Keratinocyte (primary cell): ENCODE data around the gene SEC14L3. TPM values are rescaled to one million over a fixed set of nuclear protein-coding genes. Genes with fewer than 3 reads are reported as not detected.

Experiments
- DNase-seq: peaks from one replicate; pipeline ENCODE4 v3.0.0-alpha.2; 2011; ENCODE audit warnings: low read depth, missing footprints, low spot score
- FAIRE-seq: peaks from 2 replicates; lab custom pipeline; 2011; peaks lifted over from hg19 to GRCh38; lab: Jason Lieb, UNC
- H2AFZ ChIP-seq: 2 replicates; pipeline ENCODE4 v1.6.0; 2012; ENCODE audit warnings: low read length, control low read depth, inconsistent platforms; ENCODE audit not compliant: control insufficient read depth
- H3K27ac ChIP-seq: 2 replicates; pipeline ENCODE4 v1.5.1; 2011; ENCODE audit warnings: low read length; ENCODE audit not compliant: control insufficient read depth, insufficient read depth
- H3K27me3 ChIP-seq: 3 replicates; pipeline ENCODE4 v1.6.0; 2011; ENCODE audit warnings: low read length; ENCODE audit not compliant: control insufficient read depth, insufficient read depth; ENCODE audit errors: extremely low read depth
- H3K36me3 ChIP-seq, 2 experiments: 2 replicates in 1 of 2; 3 replicates in 1 of 2; pipeline ENCODE4 v1.5.1; 2011; ENCODE audit warnings: low read length in 2 of 2, mild to moderate bottlenecking in 1 of 2; ENCODE audit not compliant: control insufficient read depth in 2 of 2, insufficient read depth in 2 of 2; ENCODE audit errors: extremely low read depth in 1 of 2
- H3K4me1 ChIP-seq: 3 replicates; pipeline ENCODE4 v1.5.1; 2011; ENCODE audit warnings: low read length; ENCODE audit not compliant: control insufficient read depth, insufficient read depth; ENCODE audit errors: extremely low read depth
- H3K4me2 ChIP-seq: 3 replicates; pipeline ENCODE4 v1.6.0; 2011; ENCODE audit warnings: low read depth, low read length; ENCODE audit not compliant: control insufficient read depth, insufficient read depth; ENCODE audit errors: extremely low read depth
- H3K4me3 ChIP-seq, 3 experiments: fragments of 200-600 bp in 1 of 3; sonication (generic) in 1 of 3; 2 replicates in 2 of 3; 3 replicates in 1 of 3; pipeline ENCODE4 v1.5.1; 2011 to 2016; ENCODE audit warnings: low read length in 3 of 3, mild to moderate bottlenecking in 3 of 3, control low read depth in 2 of 3, inconsistent platforms in 1 of 3, low read depth in 1 of 3, mixed read lengths in 1 of 3, mixed run types in 1 of 3, moderate library complexity in 1 of 3; ENCODE audit not compliant: control insufficient read depth in 2 of 3, insufficient read depth in 2 of 3; ENCODE audit errors: extremely low read depth in 1 of 3
- H3K79me2 ChIP-seq: 2 replicates; pipeline ENCODE4 v1.6.0; 2012; ENCODE audit warnings: low read length; ENCODE audit not compliant: control insufficient read depth, insufficient read depth
- H3K9ac ChIP-seq: 3 replicates; pipeline ENCODE4 v1.6.0; 2011; ENCODE audit warnings: low read length; ENCODE audit not compliant: control insufficient read depth, insufficient read depth; ENCODE audit errors: extremely low read depth
- H3K9me1 ChIP-seq: 3 replicates; pipeline ENCODE4 v1.6.0; 2011; ENCODE audit warnings: low read length; ENCODE audit not compliant: control insufficient read depth, insufficient read depth; ENCODE audit errors: extremely low read depth
- H3K9me3 ChIP-seq: 2 replicates; pipeline ENCODE4 v1.5.1; 2012; ENCODE audit warnings: low read depth, low read length; ENCODE audit not compliant: control insufficient read depth
- H4K20me1 ChIP-seq: 3 replicates; pipeline ENCODE4 v1.6.0; 2011; ENCODE audit warnings: low read length; ENCODE audit not compliant: control insufficient read depth, insufficient read depth; ENCODE audit errors: extremely low read depth
- CTCF ChIP-seq, 3 experiments: IDR thresholded peaks in 1 of 3; conservative IDR thresholded peaks in 1 of 3; optimal IDR thresholded peaks in 1 of 3; 2 replicates in 2 of 3; 3 replicates in 1 of 3; pipeline versions ENCODE3 to v1.5.1; 2011; ENCODE audit warnings: low read length in 3 of 3, mild to moderate bottlenecking in 3 of 3, moderate library complexity in 2 of 3, control low read depth in 1 of 3, inconsistent platforms in 1 of 3; ENCODE audit not compliant: insufficient read depth in 2 of 3; ENCODE audit errors: extremely low read depth in 1 of 3
- EZH2 ChIP-seq: IDR thresholded peaks from one replicate; pipeline ENCODE4 v1.6.1; 2012; ENCODE audit warnings: inconsistent platforms, mild to moderate bottlenecking, low read length, moderate library complexity
- dilution Hi-C: fragments of 300-500 bp; cut with MboI; formaldehyde crosslinking; loops from one replicate; pipeline ENCODE4 v1.7.0; 2020; ENCODE audit warnings: low sequenced_read_pairs; ENCODE audit not compliant: extremely low pct_ligation_motif_present
- polyA plus RNA-seq, 5 experiments: library from polyadenylated mRNA; depleted of rRNA in 3 of 5; stranded (reverse) in 3 of 5; stranded (forward) in 1 of 5; unstranded in 1 of 5; fragments of >200 nt; gene quantifications; 1 replicate in 1 of 5; 2 replicates in 3 of 5; 3 replicates in 1 of 5; pipeline versions ENCODE4 v1.2.1 to v1.2.3, GENCODE V29; 2011 to 2012; ENCODE audit warnings: missing spikeins in 2 of 5, low read depth in 1 of 5, low replicate concordance in 1 of 5

SEC14L3 gene
- polyA plus RNA-seq, 1 donor (not counting 4 experiments of a cell fraction or from before 2014, with no cell fraction given): not detected

GRCh38 chr22:30511911-30512310 lies 40.1 kb upstream of the SEC14L3 start:
- H3K9me3 ChIP-seq: no peaks in the 10 kb centered on the region
- H3K9me1 ChIP-seq: no peaks in the 10 kb centered on the region
- DNase-seq (no peak), FAIRE-seq (no peak)
- H3K79me2 ChIP-seq: no peaks in the 10 kb centered on the region
- H3K27me3 ChIP-seq: no peaks in the 10 kb centered on the region
- TF ChIP-seq CTCF (optimal IDR thresholded peaks at IDR 0.05 in 1 of 3, IDR thresholded peaks at IDR 0.05 in 1 of 3, conservative IDR thresholded peaks at IDR 0.05 in 1 of 3; ENCODE audit: extremely low read depth in 1 of 3, insufficient read depth in 2 of 3, low read length in 3 of 3): no peak
- no peak overlapping the region for H3K27ac ChIP-seq
- no peaks in the 10 kb centered on the region for H4K20me1 ChIP-seq
- H3K36me3 ChIP-seq: no peaks in the 10 kb centered on the region
- H3K9ac ChIP-seq: no peak overlapping the region
- H3K4me2 ChIP-seq: no peak overlapping the region
- dilution Hi-C loops: no loop called here
- H2AFZ ChIP-seq: no peak overlapping the region
- H3K4me1 ChIP-seq: no peaks in the 10 kb centered on the region
- no peak overlapping the region for H3K4me3 ChIP-seq

- Histone ChIP-seq H3K4me1 (no peaks in the 10 kb centered on the region), H3K79me2 (no peaks in the 10 kb centered on the region), H3K9me1 (no peaks in the 10 kb centered on the region), H3K36me3 (no peaks in the 10 kb centered on the region), H3K9me3 (no peaks in the 10 kb centered on the region), H3K27ac (no peak overlapping the region), H3K4me2 (no peak overlapping the region), H4K20me1 (no peaks in the 10 kb centered on the region), H3K27me3 (peaks cover 7% of the 10 kb centered on the region), H3K4me3 (no peak overlapping the region), H2AFZ (no peak overlapping the region), H3K9ac (no peak overlapping the region)
- TF ChIP-seq CTCF (optimal IDR thresholded peaks at IDR 0.05 in 1 of 3, IDR thresholded peaks at IDR 0.05 in 1 of 3, conservative IDR thresholded peaks at IDR 0.05 in 1 of 3; ENCODE audit: extremely low read depth in 1 of 3, insufficient read depth in 2 of 3, low read length in 3 of 3): no peak
- TF ChIP-seq EZH2: no peak
- DNase-seq (no peak), FAIRE-seq (no peak)
- dilution Hi-C loops: no loop called here
Measured at GRCh38 chr22:30511109-30511508, 39.3 kb upstream of the SEC14L3 start.
